ENCODE data around the gene TMEM266.
A peak's percentile ranks its signal among the peaks of the same experiment; 100 is the strongest.

Gene TMEM266

GRCh38 chr15:76033438-76033837 lies 26.3 kb upstream of the TMEM266 start:
- Histone ChIP-seq H3K36me3 (ENCODE audit: control insufficient read depth in 2 of 2, insufficient read depth in 1 of 2, low read length in 2 of 2) (no peaks in the 10 kb centered on the region), H3K4me3 (ENCODE audit: low read depth, low read length) (no peak overlapping the region), H3K4me1 (ENCODE audit: control insufficient read depth, insufficient read depth, low read length) (no peaks in the 10 kb centered on the region), H3K27ac (ENCODE audit: extremely low read depth, low read depth, low read length) (no peak overlapping the region), H3K9me3 (ENCODE audit: control insufficient read depth, insufficient read depth, low read depth, low read length) (no peaks in the 10 kb centered on the region)
- TF ChIP-seq ATF2 (tag by site-specific recombination; IDR thresholded peaks at IDR 0.05; ENCODE audit: low read depth) (peak; percentile 84), ZNF658 (tag by site-specific recombination; IDR thresholded peaks at IDR 0.05) (no peak)
- ChIA-PET CTCF (interaction anchor here (0.7 to 1.1 kb wide), 5 partner anchors 23 to 115 kb away, joined by 3 to 4 read pairs (median 3); no protein-coding TSS in a partner anchor), POLR2A (no interaction called here)

GRCh38 chr15:76034111-76034510 lies 25.7 kb upstream of the TMEM266 start:
- Histone ChIP-seq H3K9me3 (ENCODE audit: control insufficient read depth, insufficient read depth, low read depth, low read length) (no peaks in the 10 kb centered on the region), H3K27ac (ENCODE audit: extremely low read depth, low read depth, low read length) (no peak overlapping the region), H3K36me3 (ENCODE audit: control insufficient read depth in 2 of 2, insufficient read depth in 1 of 2, low read length in 2 of 2) (no peaks in the 10 kb centered on the region), H3K4me3 (ENCODE audit: low read depth, low read length) (no peak overlapping the region), H3K4me1 (ENCODE audit: control insufficient read depth, insufficient read depth, low read length) (no peaks in the 10 kb centered on the region)
- no peak for TF ChIP-seq EGR2 (tag by site-specific recombination; IDR thresholded peaks at IDR 0.05; ENCODE audit: low read depth)
- no peak for TF ChIP-seq KLF10 (tag by site-specific recombination; IDR thresholded peaks at IDR 0.05)
- no peak for TF ChIP-seq TSHZ1 (tag by site-specific recombination; IDR thresholded peaks at IDR 0.05; ENCODE audit: borderline replicate concordance)
- TF ChIP-seq ELK4 (IDR thresholded peaks at IDR 0.05; ENCODE audit: borderline replicate concordance, low read depth, low read length): no peak
- ChIA-PET POLR2A (interaction anchor here (0.5 to 0.6 kb wide), 2 partner anchors 125 to 581 kb away, joined by 3 to 4 read pairs; no protein-coding TSS in a partner anchor), CTCF (interaction anchor here (0.6 to 0.7 kb wide), 2 partner anchors 16 to 113 kb away, joined by 3 to 4 read pairs; no protein-coding TSS in a partner anchor)

- ChIA-PET CTCF (no interaction called here), POLR2A (no interaction called here)
- Histone ChIP-seq H3K9me3 (ENCODE audit: control insufficient read depth, insufficient read depth, low read depth, low read length) (no peaks in the 10 kb centered on the region), H3K36me3 (ENCODE audit: control insufficient read depth in 2 of 2, insufficient read depth in 1 of 2, low read length in 2 of 2) (no peaks in the 10 kb centered on the region), H3K4me3 (ENCODE audit: low read depth, low read length) (no peak overlapping the region), H3K27ac (ENCODE audit: extremely low read depth, low read depth, low read length) (no peak overlapping the region), H3K4me1 (ENCODE audit: control insufficient read depth, insufficient read depth, low read length) (no peaks in the 10 kb centered on the region)
- no peak for TF ChIP-seq ZNF280D (tag by site-specific recombination; IDR thresholded peaks at IDR 0.05)
- TF ChIP-seq ZBTB21 (tag by site-specific recombination; IDR thresholded peaks at IDR 0.05): no peak
- no peak for TF ChIP-seq ZNF121 (tag by site-specific recombination; IDR thresholded peaks at IDR 0.05)
- no peak for TF ChIP-seq TRIM28 (IDR thresholded peaks at IDR 0.05; ENCODE audit: borderline replicate concordance, low read length)
- no peak for TF ChIP-seq SCRT1 (tag by site-specific recombination; IDR thresholded peaks at IDR 0.05; ENCODE audit: borderline replicate concordance)
- no peak for TF ChIP-seq ZBTB7A (tag by site-specific recombination; IDR thresholded peaks at IDR 0.05; ENCODE audit: low read depth)
- TF ChIP-seq ZNF596 (tag by site-specific recombination; IDR thresholded peaks at IDR 0.05): no peak
- TF ChIP-seq ZNF302 (tag by site-specific recombination; IDR thresholded peaks at IDR 0.05; ENCODE audit: low read depth): no peak
Measured at GRCh38 chr15:76035593-76035992, 24.2 kb upstream of the TMEM266 start.
